Parathyroid adenoma (tissue), 2 donors: Measurements from ENCODE around the gene PPP2R5C.

ENCODE experiments used
- H2AFZ ChIP-seq: fragments of 300-600 bp; sonication (generic); one replicate; pipeline ENCODE4 v1.7.0; 2017; ENCODE audit warnings: antibody characterized with exemption, mild to moderate bottlenecking
- H3K27ac ChIP-seq: fragments of 300-600 bp; sonication (generic); one replicate; pipeline ENCODE4 v1.7.0; 2017
- H3K27me3 ChIP-seq: fragments of 300-600 bp; sonication (generic); one replicate; pipeline ENCODE4 v1.7.0; 2017; ENCODE audit warnings: low read length; ENCODE audit not compliant: control insufficient read depth, insufficient read depth
- H3K36me3 ChIP-seq: fragments of 300-600 bp; sonication (generic); one replicate; pipeline ENCODE4 v1.7.0; 2017; ENCODE audit warnings: low read length; ENCODE audit not compliant: control insufficient read depth, insufficient read depth
- H3K4me1 ChIP-seq: fragments of 300-600 bp; sonication (generic); one replicate; pipeline ENCODE4 v1.7.0; 2017; ENCODE audit warnings: control low read depth
- H3K4me2 ChIP-seq: fragments of 300-600 bp; sonication (generic); one replicate; pipeline ENCODE4 v1.7.0; 2017; ENCODE audit warnings: low read length
- H3K4me3 ChIP-seq: fragments of 300-600 bp; sonication (generic); one replicate; pipeline ENCODE4 v1.7.0; 2017; ENCODE audit warnings: low read depth, low read length
- H3K79me2 ChIP-seq: fragments of 300-600 bp; sonication (generic); one replicate; pipeline ENCODE4 v1.7.0; 2017; ENCODE audit warnings: control low read depth
- H3K9ac ChIP-seq: fragments of 300-600 bp; sonication (generic); one replicate; pipeline ENCODE4 v1.7.0; 2017; ENCODE audit warnings: mild to moderate bottlenecking
- H3K9me3 ChIP-seq: fragments of 300-600 bp; sonication (generic); one replicate; pipeline ENCODE4 v1.7.0; 2017; ENCODE audit warnings: low read length; ENCODE audit not compliant: control insufficient read depth
- CTCF ChIP-seq: fragments of 300-600 bp; sonication (generic); IDR thresholded peaks from one replicate; pipeline ENCODE4 v1.7.0; 2017; ENCODE audit warnings: antibody characterized with exemption, mild to moderate bottlenecking
- donor health status: primary hyperparathyroidism.

PPP2R5C gene

DNA sequence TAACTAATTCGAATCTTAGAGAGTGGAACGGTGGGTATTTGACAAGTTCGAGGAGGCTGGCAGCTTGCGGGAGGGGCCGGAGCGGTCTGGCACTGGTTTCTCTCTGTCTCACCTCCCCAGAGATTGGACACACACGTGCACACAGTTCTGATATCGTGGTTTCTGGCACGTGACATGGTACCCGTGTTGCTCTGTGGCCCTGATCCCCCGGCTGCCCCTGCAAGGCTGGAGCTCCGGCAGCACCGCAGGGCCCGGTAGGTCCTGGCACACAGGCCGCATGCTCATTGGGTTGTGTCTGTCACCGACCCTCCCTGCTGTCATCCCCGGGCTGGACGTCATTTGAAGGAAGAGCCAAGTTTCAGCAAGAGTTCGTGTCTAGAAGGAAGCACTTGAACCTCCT lies 82.7 kb downstream of the PPP2R5C start:
- no peak for TF ChIP-seq CTCF
- H3K4me3 ChIP-seq = no peak overlapping the region
- H2AFZ ChIP-seq = no peak overlapping the region
- no peak overlapping the region for H3K4me2 ChIP-seq
- H3K9me3 ChIP-seq = no peaks in the 10 kb centered on the region
- H3K79me2 ChIP-seq = peaks cover 40% of the 10 kb centered on the region
- H3K27ac ChIP-seq = no peak overlapping the region
- H3K9ac ChIP-seq = no peak overlapping the region
- peaks cover 8% of the 10 kb centered on the region for H3K4me1 ChIP-seq
- H3K27me3 ChIP-seq = no peaks in the 10 kb centered on the region
- no peaks in the 10 kb centered on the region for H3K36me3 ChIP-seq

GRCh38 chr14:101844751-101845150 lies 83.2 kb downstream of the PPP2R5C start:
- no peak overlapping the region for H3K4me2 ChIP-seq
- no peak overlapping the region for H2AFZ ChIP-seq
- no peak overlapping the region for H3K27ac ChIP-seq
- no peaks in the 10 kb centered on the region for H3K27me3 ChIP-seq
- TF ChIP-seq CTCF = no peak
- peaks cover 41% of the 10 kb centered on the region for H3K79me2 ChIP-seq
- H3K4me3 ChIP-seq = no peak overlapping the region
- peaks cover 8% of the 10 kb centered on the region for H3K4me1 ChIP-seq
- H3K9ac ChIP-seq = no peak overlapping the region
- no peaks in the 10 kb centered on the region for H3K9me3 ChIP-seq
- H3K36me3 ChIP-seq = no peaks in the 10 kb centered on the region

DNA sequence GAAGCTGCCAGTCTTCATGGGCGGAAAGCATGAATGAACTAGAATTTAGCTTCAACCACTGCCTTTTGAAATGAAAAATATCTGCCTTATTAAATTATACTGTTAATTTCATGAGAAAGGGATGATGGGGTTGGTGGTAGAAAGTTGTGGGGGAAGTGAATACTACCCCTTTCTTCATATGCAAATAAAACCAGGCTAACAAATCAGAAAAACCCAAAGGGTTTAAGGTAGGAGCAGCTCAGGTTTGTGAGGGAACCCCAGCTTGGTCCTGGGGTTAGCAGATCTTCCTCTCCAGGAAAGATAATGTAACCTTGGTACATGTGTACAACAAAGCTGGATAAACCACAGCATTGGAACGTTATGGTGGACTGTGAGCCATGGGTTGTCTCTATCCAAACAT lies 84.0 kb downstream of the PPP2R5C start:
- Histone ChIP-seq H3K27ac (no peak overlapping the region), H3K27me3 (no peaks in the 10 kb centered on the region), H3K4me1 (peaks cover 8% of the 10 kb centered on the region), H3K79me2 (peaks cover 46% of the 10 kb centered on the region), H3K4me2 (no peak overlapping the region), H3K9ac (no peak overlapping the region), H3K9me3 (no peaks in the 10 kb centered on the region), H3K36me3 (no peaks in the 10 kb centered on the region), H3K4me3 (no peak overlapping the region), H2AFZ (no peak overlapping the region)
- no peak for TF ChIP-seq CTCF

- Histone ChIP-seq H3K4me1 (peaks cover 6% of the 10 kb centered on the region), H2AFZ (no peak overlapping the region), H3K79me2 (peaks cover 46% of the 10 kb centered on the region), H3K36me3 (no peaks in the 10 kb centered on the region), H3K27me3 (no peaks in the 10 kb centered on the region), H3K4me3 (no peak overlapping the region), H3K9ac (no peak overlapping the region), H3K27ac (no peak overlapping the region), H3K9me3 (no peaks in the 10 kb centered on the region), H3K4me2 (no peak overlapping the region)
- no peak for TF ChIP-seq CTCF
Measured at GRCh38 chr14:101845896-101846295, 84.4 kb downstream of the PPP2R5C start.

GRCh38 chr14:101849125-101849524 lies 87.6 kb downstream of the PPP2R5C start:
- Histone ChIP-seq H3K27ac (no peak overlapping the region), H3K27me3 (no peaks in the 10 kb centered on the region), H3K9me3 (no peaks in the 10 kb centered on the region), H2AFZ (no peak overlapping the region), H3K4me2 (no peak overlapping the region), H3K36me3 (no peaks in the 10 kb centered on the region), H3K4me1 (peaks cover 3% of the 10 kb centered on the region), H3K9ac (no peak overlapping the region), H3K4me3 (no peak overlapping the region), H3K79me2 (peaks cover 57% of the 10 kb centered on the region)
- no peak for TF ChIP-seq CTCF
